Measurements from ENCODE around the gene IGSF8.

IGSF8 gene

DNA sequence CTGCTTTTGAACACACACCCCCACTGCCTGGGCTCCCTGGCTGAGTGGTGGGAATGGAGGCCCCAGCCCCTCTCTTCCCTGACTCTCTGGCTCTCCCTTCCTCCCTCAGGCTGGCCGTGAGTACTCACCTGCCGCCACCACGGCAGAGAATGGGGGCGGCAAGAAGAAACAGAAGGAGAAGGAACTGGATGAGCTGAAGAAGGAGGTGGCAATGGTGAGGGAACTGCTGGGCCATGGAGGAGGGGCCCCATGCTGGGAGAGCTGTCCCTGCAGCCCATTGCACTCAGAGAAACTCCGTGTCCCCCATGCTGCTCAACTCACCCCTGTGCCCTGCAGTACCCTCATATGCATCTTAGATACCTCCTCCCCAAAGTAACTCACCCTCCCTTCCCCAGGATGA is 22.4 kb upstream of the IGSF8 start:
- no peak for TF ChIP-seq CTCF (IDR thresholded peaks at IDR 0.05; ENCODE audit: low read length, missing control alignments)
- no peak for DNase-seq (ENCODE audit: low read depth)
- no peak overlapping the region for H3K4me3 ChIP-seq (replicated peaks; ENCODE audit: low read depth, low read length)

GRCh38 chr1:160118928-160119327 is 20.5 kb upstream of the IGSF8 start:
- no peak for DNase-seq (ENCODE audit: low read depth)
- TF ChIP-seq CTCF (IDR thresholded peaks at IDR 0.05; ENCODE audit: low read length, missing control alignments) = no peak
- H3K4me3 ChIP-seq (replicated peaks; ENCODE audit: low read depth, low read length) = no peak overlapping the region

- no peak for TF ChIP-seq CTCF (IDR thresholded peaks at IDR 0.05; ENCODE audit: low read length, missing control alignments)
- DNase-seq (ENCODE audit: low read depth) = peak; percentile 13
- H3K4me3 ChIP-seq (replicated peaks; ENCODE audit: low read depth, low read length) = no peak overlapping the region
These were observed 19.3 kb upstream of the IGSF8 start for GRCh38 chr1:160117709-160118183.

GRCh38 chr1:160117300-160117699 is 18.9 kb upstream of the IGSF8 start:
- DNase-seq (ENCODE audit: low read depth) = no peak
- H3K4me3 ChIP-seq (replicated peaks; ENCODE audit: low read depth, low read length) = no peak overlapping the region
- no peak for TF ChIP-seq CTCF (IDR thresholded peaks at IDR 0.05; ENCODE audit: low read length, missing control alignments)

DNA sequence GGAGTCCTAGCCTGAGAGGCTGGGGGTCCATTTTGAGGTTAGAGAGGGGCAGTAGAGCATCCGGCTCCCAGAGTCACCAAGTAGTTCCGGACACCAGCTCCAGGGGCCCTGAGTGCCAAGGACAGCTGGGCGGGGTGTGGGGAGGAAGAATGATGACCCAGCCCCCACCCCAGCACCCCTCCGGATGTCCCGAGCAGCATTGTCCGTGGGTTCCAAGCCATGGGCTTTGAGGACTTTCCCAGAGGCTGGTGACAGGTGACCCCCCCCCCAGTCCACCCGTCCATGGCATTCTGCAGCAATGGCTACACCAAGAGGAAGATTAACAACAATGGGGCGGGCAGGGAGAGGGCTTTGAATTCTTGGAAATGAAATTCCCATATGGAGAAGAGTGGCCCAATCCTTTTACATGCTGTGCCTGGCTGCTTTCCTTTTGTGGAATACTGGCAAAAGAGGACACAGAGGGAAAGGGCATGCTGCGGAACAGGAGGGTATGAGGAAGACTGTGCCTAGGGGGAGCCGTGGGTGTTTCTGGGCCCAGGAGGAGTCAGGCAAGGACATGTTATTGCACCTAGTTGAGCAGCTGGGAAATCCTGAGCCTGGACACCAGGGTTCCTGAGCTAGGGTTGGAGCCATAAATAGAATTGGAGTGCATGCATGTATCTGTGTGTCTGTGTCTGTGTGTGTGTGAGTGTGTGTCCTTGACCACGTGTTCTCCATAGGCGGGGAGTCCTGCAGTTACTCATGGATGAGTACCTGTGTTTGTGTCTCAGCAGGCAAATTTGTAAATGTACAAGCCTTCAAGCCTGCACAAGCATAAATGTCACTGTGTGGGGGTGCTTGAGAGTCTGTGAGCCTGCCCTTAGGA is 18.1 kb upstream of the IGSF8 start:
- DNase-seq (ENCODE audit: low read depth) = peak; percentile 27
- H3K4me3 ChIP-seq (replicated peaks; ENCODE audit: low read depth, low read length) = no peak overlapping the region
- TF ChIP-seq CTCF (IDR thresholded peaks at IDR 0.05; ENCODE audit: low read length, missing control alignments) = no peak

DNA sequence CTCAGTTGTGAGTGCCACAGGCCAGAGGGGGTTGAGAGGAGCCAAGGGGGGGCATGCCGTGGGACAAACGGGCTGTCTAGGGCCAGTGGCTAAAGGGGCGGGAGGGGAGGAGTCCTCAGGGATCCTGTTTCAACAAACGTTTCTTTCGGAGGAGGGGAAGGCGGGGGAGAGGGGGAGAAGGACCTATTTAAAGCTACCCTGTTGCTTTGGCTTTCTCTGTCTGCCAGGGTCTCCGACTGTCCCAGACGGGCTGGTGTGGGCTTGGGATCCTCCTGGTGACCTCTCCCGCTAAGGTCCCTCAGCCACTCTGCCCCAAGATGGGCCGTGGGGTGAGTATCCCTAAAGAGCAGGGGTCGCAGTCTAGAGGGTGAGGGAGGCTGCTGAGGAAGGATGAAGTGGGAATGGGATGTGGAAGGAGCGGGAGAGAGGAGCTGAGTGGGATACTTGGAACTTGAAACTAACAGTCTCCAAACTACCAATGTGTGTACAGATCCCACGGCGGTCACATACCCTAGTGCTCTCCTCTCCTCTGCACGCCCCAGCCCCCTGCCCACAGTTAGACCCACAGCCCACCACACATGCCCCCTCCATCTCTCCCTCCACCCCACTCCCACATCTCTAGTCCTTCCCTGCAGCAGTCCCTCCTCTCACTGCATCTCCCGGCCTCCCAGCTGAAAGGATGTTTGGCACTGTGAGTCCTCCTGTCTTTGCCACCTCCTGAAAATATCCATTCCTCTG is 17.3 kb upstream of the IGSF8 start, which contains the start of gene ATP1A2:
Gene ATP1A2, plus strand, starts transcription at position 215 of the 738 bp plus-strand sequence. Its CDS starts 103 bp downstream, at position 318.
- DNase-seq (ENCODE audit: low read depth) = no peak
- H3K4me3 ChIP-seq (replicated peaks; ENCODE audit: low read depth, low read length) = no peak within 1 kb of the TSS
- TF ChIP-seq CTCF (IDR thresholded peaks at IDR 0.05; ENCODE audit: low read length, missing control alignments) = no peak
